Ectodermal cell (in vitro differentiated cells): ENCODE results near the gene PRLR.

Source experiments
- H3K27ac ChIP-seq: 2 replicates; pipeline ENCODE4 v1.7.0; 2013; ENCODE audit warnings: mild to moderate bottlenecking, low read depth, low read length; ENCODE audit not compliant: insufficient read depth, poor library complexity, severe bottlenecking
- H3K27me3 ChIP-seq: 2 replicates; pipeline ENCODE4 v1.7.0; 2013; ENCODE audit warnings: mild to moderate bottlenecking, low read length; ENCODE audit not compliant: insufficient read depth, control insufficient read depth, poor library complexity, severe bottlenecking
- H3K36me3 ChIP-seq: one replicate; pipeline ENCODE4 v1.7.0; 2013; ENCODE audit warnings: low read length; ENCODE audit not compliant: control insufficient read depth, insufficient read depth
- H3K4me1 ChIP-seq: one replicate; pipeline ENCODE4 v1.7.0; 2013; ENCODE audit warnings: low read length; ENCODE audit not compliant: control insufficient read depth, insufficient read depth
- H3K4me3 ChIP-seq: 2 replicates; pipeline ENCODE4 v1.7.0; 2013; ENCODE audit warnings: low read depth, low read length, control low read depth; ENCODE audit not compliant: insufficient read depth
- H3K9me3 ChIP-seq: 2 replicates; pipeline ENCODE4 v1.7.0; 2013; ENCODE audit warnings: mild to moderate bottlenecking, low read length, moderate library complexity; ENCODE audit not compliant: control insufficient read depth
- WGBS, 2 experiments: methylation state at CpG; one replicate each; pipeline ENCODE4 v1.1.7; 2013; ENCODE audit warnings: missing lambda C conversion rate in 2 of 2; 5-methylcytosine and 5-hydroxymethylcytosine counted together

The PRLR gene

GRCh38 chr5:35073160-35073559 lies 157.1 kb downstream of the PRLR start:
- Histone ChIP-seq H3K27me3 (no peaks in the 10 kb centered on the region), H3K36me3 (no peaks in the 10 kb centered on the region), H3K4me1 (no peaks in the 10 kb centered on the region), H3K27ac (no peak overlapping the region), H3K4me3 (no peak overlapping the region), H3K9me3 (no peaks in the 10 kb centered on the region)
- WGBS, 2 experiments, result 87 to 99% methylated on average over 4 of the region's 4 CpGs

- Histone ChIP-seq H3K9me3 (no peaks in the 10 kb centered on the region), H3K27ac (no peak overlapping the region), H3K27me3 (no peaks in the 10 kb centered on the region), H3K4me3 (no peak overlapping the region), H3K36me3 (no peaks in the 10 kb centered on the region), H3K4me1 (no peaks in the 10 kb centered on the region)
- 97 to 100% methylated on average over 1 of the region's 1 CpG for WGBS, 2 experiments
These were observed 161.1 kb downstream of the PRLR start for GRCh38 chr5:35069188-35069587.

- Histone ChIP-seq H3K27me3 (no peaks in the 10 kb centered on the region), H3K4me3 (no peak overlapping the region), H3K36me3 (no peaks in the 10 kb centered on the region), H3K4me1 (no peaks in the 10 kb centered on the region), H3K27ac (no peak overlapping the region), H3K9me3 (no peaks in the 10 kb centered on the region)
- 77 to 90% methylated on average over 2 of the region's 2 CpGs for WGBS, 2 experiments
These were observed 162.3 kb downstream of the PRLR start for GRCh38 chr5:35067985-35068384.

- no peaks in the 10 kb centered on the region for H3K9me3 ChIP-seq
- no peak overlapping the region for H3K27ac ChIP-seq
- H3K4me3 ChIP-seq, result no peak overlapping the region
- H3K36me3 ChIP-seq, result no peaks in the 10 kb centered on the region
- H3K4me1 ChIP-seq, result no peaks in the 10 kb centered on the region
- H3K27me3 ChIP-seq, result no peaks in the 10 kb centered on the region
- 95% methylated on average over 3 to 4 of the region's 5 CpGs for WGBS, 2 experiments
These were observed 164.0 kb downstream of the PRLR start for GRCh38 chr5:35066260-35066795.

- WGBS, 2 experiments, result 93 to 94% methylated on average over 4 of the region's 4 CpGs
- Histone ChIP-seq H3K36me3 (no peaks in the 10 kb centered on the region), H3K4me1 (no peaks in the 10 kb centered on the region), H3K9me3 (no peaks in the 10 kb centered on the region), H3K27me3 (no peaks in the 10 kb centered on the region), H3K27ac (no peak overlapping the region), H3K4me3 (no peak overlapping the region)
These were observed 166.9 kb downstream of the PRLR start for GRCh38 chr5:35063414-35063813.

- Histone ChIP-seq H3K27me3 (no peaks in the 10 kb centered on the region), H3K4me3 (no peak overlapping the region), H3K9me3 (no peaks in the 10 kb centered on the region), H3K36me3 (no peaks in the 10 kb centered on the region), H3K27ac (no peak overlapping the region), H3K4me1 (no peaks in the 10 kb centered on the region)
- 100% methylated on average over 1 to 2 of the region's 2 CpGs for WGBS, 2 experiments
These were observed 169.0 kb downstream of the PRLR start for GRCh38 chr5:35061211-35061770.

- H3K27ac ChIP-seq, result no peak overlapping the region
- WGBS, 2 experiments, result 91 to 95% methylated on average over 2 of the region's 2 CpGs
- no peaks in the 10 kb centered on the region for H3K9me3 ChIP-seq
- H3K27me3 ChIP-seq, result no peaks in the 10 kb centered on the region
- H3K4me1 ChIP-seq, result no peaks in the 10 kb centered on the region
- no peak overlapping the region for H3K4me3 ChIP-seq
- H3K36me3 ChIP-seq, result no peaks in the 10 kb centered on the region
These were observed 170.1 kb downstream of the PRLR start for GRCh38 chr5:35060236-35060635.

- H3K4me1 ChIP-seq, result no peaks in the 10 kb centered on the region
- no peak overlapping the region for H3K4me3 ChIP-seq
- H3K36me3 ChIP-seq, result no peaks in the 10 kb centered on the region
These were observed 171.0 kb downstream of the PRLR start for GRCh38 chr5:35059251-35059650.

GRCh38 chr5:35058374-35058788 lies 171.9 kb downstream of the PRLR start:
- no peak overlapping the region for H3K27ac ChIP-seq
- no peaks in the 10 kb centered on the region for H3K27me3 ChIP-seq
- no peaks in the 10 kb centered on the region for H3K9me3 ChIP-seq
- no peaks in the 10 kb centered on the region for H3K36me3 ChIP-seq
- H3K4me3 ChIP-seq, result no peak overlapping the region
- H3K4me1 ChIP-seq, result no peaks in the 10 kb centered on the region
- WGBS, 2 experiments, result 82 to 93% methylated on average over 2 to 3 of the region's 3 CpGs

More at GRCh38 chr5:35059251-35059650, 171.0 kb downstream of the PRLR start:
- Histone ChIP-seq H3K9me3 (no peaks in the 10 kb centered on the region), H3K27me3 (no peaks in the 10 kb centered on the region), H3K27ac (no peak overlapping the region)

GRCh38 chr5:35056686-35057085 lies 173.6 kb downstream of the PRLR start:
- no peaks in the 10 kb centered on the region for H3K36me3 ChIP-seq
- 77 to 100% methylated on average over 1 of the region's 2 CpGs for WGBS, 2 experiments
- H3K27me3 ChIP-seq, result no peaks in the 10 kb centered on the region
- no peak overlapping the region for H3K27ac ChIP-seq
- no peaks in the 10 kb centered on the region for H3K4me1 ChIP-seq
- H3K9me3 ChIP-seq, result no peaks in the 10 kb centered on the region
- no peak overlapping the region for H3K4me3 ChIP-seq

GRCh38 chr5:35052838-35053237 lies 177.4 kb downstream of the PRLR start:
- Histone ChIP-seq H3K4me3 (no peak overlapping the region), H3K9me3 (no peaks in the 10 kb centered on the region), H3K27me3 (no peaks in the 10 kb centered on the region), H3K36me3 (no peaks in the 10 kb centered on the region), H3K4me1 (no peaks in the 10 kb centered on the region), H3K27ac (no peak overlapping the region)
- 87 to 92% methylated on average over 2 to 4 of the region's 4 CpGs for WGBS, 2 experiments
